Measurements from ENCODE around the gene IMPDH2.
"Not testable (repeated sequence)": the region's sequence is repeated elsewhere in the genome, so short reads cannot be mapped to it uniquely, and the experiment has no call there.

Gene IMPDH2

GRCh38 chr3:49021213-49021812 is 7.9 kb downstream of the IMPDH2 start:
- DNase-seq = peak; percentile 99

GRCh38 chr3:49020330-49021212 is 8.6 kb downstream of the IMPDH2 start:
- no peak for DNase-seq

- no peak for DNase-seq
These were observed 9.3 kb downstream of the IMPDH2 start for GRCh38 chr3:49019941-49020329.

- DNase-seq = no peak
These were observed 10.5 kb downstream of the IMPDH2 start for GRCh38 chr3:49018707-49019006.

GRCh38 chr3:49017971-49018706 is 11.1 kb downstream of the IMPDH2 start, which contains the start of gene DALRD3:
TSS of gene DALRD3 (minus strand) at chr3:49018580. CDS start at chr3:49018564, 16 bp downstream.
- DNase-seq = peak; percentile 52

GRCh38 chr3:49017229-49017970 is 11.8 kb downstream of the IMPDH2 start:
- no peak for DNase-seq

- no peak for DNase-seq
These were observed 12.6 kb downstream of the IMPDH2 start for GRCh38 chr3:49016414-49017228.

DNA sequence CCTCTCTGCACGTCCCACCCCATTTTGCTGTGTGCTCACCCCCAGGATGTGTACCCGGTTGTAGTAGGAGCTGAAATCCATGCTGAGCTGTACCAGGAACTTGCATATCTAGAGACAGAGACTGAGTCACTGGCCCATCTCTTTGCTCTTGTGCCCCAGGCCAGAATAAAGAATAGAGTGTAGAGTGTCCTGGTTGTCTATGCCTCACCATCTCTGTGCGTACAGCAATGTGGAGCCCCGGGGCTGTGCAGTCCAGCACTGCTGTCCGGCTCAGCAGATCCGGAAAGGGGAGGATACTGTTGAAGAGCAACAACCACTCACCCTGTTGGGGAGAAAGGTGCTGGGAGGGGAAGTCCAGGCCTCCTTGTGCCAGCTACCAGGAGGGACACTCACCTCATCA is 13.4 kb downstream of the IMPDH2 start:
- DNase-seq = no peak

GRCh38 chr3:49015072-49015471 is 14.1 kb downstream of the IMPDH2 start:
- DNase-seq = no peak

DNA sequence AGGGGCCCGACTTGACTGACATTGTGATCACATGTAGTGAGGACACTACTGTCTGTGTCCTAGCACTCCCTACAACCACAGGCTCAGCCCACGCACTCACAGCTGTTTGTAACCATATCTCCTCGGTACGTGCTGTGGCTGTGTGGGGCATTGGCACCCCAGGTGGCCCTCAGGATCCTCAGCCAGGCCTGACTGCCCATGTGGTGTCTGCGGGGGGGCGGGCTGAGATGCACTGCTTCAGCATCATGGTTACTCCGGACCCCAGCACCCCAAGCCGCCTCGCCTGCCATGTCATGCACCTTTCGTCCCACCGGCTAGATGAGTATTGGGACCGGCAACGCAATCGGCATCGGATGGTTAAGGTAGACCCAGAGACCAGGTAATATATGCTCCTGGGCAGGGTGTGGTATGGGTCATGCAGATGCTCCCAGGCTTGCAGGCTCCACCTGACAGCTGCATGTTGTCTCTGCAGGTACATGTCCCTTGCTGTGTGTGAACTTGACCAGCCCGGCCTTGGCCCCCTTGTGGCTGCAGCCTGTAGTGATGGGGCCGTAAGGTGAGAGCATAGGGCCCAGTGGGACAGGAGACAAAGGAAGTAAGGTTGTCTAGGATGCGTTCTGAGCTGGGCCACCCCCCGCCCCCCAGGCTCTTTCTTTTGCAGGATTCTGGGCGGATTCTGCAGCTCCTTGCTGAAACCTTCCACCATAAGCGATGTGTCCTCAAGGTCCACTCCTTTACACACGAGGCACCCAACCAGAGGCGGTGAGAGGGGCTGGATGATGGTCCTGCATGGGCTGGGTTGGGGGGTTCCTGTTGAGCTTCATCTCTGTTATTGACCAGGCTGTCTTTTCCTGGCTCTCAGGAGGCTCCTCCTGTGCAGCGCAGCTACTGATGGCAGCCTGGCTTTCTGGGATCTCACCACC is 15.2 kb downstream of the IMPDH2 start:
- peak; percentile 59 for DNase-seq

GRCh38 chr3:49013113-49013737 is 16.0 kb downstream of the IMPDH2 start:
- DNase-seq = no peak

- no peak for DNase-seq
These were observed 16.7 kb downstream of the IMPDH2 start for GRCh38 chr3:49012441-49013017.

- no peak for DNase-seq
These were observed 19.8 kb downstream of the IMPDH2 start for GRCh38 chr3:49009396-49009795.

DNA sequence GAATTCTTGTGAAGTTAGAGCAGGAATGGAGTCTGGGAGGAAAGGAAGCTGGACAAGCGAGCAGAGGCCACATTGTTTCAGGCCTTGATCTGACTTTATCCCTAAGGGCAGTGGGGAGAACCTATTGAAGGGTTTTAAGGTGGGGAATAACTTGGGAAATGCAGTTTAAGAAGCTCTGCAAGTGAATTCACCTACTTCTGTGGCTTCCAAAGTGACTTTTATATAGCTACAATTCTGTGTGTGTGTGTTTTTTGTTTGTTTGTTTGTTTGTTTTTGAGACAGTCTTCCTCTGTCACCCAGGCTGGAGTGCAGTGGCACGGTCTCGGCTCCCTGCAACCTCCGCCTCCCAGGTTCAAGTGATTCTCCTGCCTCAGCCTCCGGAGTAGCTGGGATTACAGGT is 20.6 kb downstream of the IMPDH2 start:
- DNase-seq = not testable (repeated sequence)

- DNase-seq = peak; percentile 91
These were observed 21.2 kb downstream of the IMPDH2 start for GRCh38 chr3:49007771-49008528.

DNA sequence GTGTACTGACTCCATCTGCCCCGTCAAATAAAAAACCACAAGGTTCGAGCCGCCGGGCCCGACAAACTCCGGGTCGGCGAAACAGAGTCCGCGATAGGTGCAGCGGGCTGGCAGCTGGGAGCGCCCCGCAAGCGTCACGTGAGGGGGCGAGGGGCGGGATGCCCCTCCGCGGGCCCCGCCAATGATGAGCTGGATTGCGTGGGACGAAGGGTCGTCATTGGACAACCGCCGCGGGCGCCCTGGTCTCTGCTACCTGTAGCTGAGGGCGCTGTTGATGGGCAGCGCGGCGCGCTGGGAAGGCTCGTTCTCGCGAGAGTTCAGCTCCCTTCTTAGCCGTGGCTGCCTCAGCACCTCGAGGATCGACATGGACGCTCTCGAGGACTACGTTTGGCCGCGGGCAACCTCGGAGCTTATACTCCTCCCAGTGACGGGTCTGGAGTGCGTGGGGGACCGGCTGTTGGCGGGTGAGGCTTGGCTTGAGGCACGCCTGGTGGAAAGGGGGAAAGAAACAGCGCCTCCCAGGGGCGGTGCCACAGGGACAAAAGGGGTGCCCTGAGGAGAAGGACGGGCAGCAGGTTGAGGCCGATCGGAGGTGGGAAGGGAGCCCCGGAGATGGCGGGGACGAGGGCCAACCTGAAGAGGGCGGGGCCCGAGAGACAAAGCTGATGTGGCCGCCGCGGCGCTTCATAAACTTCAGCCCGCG is 22.0 kb downstream of the IMPDH2 start, which contains the start of gene WDR6:
Gene WDR6, plus strand, starts transcription at position 324 of the 703 bp plus-strand sequence. Its CDS starts 41 bp downstream, at position 365.
- DNase-seq = peak; percentile 97

GRCh38 chr3:49006408-49007067 is 22.7 kb downstream of the IMPDH2 start:
- no peak for DNase-seq

DNA sequence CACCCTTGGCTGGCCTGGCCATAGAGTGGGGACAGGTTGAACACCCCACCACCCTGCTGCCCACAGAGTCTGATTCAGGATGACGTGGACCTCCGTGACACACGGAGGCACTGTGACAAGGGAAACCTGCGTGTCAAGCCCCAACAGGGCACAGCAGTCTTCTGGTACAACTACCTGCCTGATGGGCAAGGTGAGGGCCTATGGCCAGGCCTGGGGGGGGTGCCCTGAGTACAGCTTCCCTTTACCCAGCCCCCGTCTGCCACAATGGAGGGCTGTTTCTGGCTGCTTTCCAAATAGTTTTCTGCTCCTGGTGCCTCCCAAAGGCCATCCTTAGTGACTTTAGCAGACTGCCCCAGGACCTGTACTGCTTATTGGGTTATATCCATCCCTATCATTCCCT is 23.2 kb downstream of the IMPDH2 start:
- DNase-seq = no peak
